GM19035 (cell line): ENCODE data around the gene THSD4.

Source experiments
- ATAC-seq: cut with Tn5 transposase; IDR thresholded peaks from one replicate; pipeline ENCODE4 v1.9.1; 2021; ENCODE audit not compliant: unreplicated experiment

THSD4 gene

DNA sequence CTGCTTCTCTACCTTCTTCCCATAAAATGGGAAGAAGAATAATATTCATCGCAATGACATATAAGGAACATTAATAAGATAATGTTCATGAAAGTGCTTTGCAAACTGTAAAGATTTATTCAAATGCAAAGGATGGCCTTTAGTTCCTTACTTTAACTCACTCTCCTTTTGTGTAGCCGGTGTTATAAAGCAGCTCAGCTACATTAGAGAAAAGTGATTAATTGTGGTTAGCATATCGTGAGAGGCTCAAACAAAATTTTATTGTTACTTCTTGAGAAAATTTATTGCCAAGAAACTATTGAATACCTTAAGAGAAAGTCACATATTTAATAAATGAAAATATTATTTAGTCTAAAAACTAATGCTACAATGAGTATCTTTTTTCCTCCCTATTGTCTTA, 444.3 kb downstream of the THSD4 start:
- no peak for ATAC-seq

DNA sequence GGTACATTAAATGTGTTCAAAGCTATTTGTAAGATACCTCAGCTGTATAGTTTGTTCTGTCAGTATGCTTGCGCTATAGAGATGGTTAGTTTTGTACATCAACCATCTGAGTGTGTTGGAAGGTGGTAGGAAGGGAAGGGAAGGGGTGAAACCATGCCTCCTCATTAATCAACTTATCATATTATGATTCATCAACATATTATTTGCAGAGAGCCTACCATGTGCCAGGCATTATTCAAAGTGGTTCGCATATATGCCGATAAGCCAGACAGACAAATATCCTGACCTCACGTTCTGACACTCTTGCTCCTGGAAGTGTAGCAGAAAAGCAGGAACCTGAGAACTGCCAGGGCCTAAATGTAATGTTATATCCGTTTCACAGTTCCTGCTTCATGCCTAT, 447.0 kb downstream of the THSD4 start:
- no peak for ATAC-seq

GRCh38 chr15:71564217-71564616, 448.9 kb downstream of the THSD4 start:
- no peak for ATAC-seq

DNA sequence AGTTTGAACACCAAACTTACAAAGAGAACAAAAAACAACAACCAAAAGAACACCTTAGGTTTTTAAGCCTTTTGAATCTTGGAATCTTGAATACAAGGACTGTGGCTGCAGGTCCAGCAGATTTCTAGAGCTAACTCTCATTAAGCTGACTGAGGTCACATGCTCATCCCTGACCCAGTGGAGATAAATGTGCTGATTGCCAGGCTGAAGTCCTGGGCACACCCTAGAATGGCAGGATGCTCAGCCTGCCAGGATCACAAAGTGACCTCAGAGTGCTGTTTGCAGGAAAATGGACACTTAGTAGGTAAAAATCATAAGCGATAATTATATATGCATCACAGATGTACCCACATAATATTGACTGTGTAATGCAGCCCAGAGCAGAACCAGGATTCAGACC, 449.7 kb downstream of the THSD4 start:
- no peak for ATAC-seq

- no peak for ATAC-seq
Observed at GRCh38 chr15:71565631-71566160, 450.4 kb downstream of the THSD4 start.

DNA sequence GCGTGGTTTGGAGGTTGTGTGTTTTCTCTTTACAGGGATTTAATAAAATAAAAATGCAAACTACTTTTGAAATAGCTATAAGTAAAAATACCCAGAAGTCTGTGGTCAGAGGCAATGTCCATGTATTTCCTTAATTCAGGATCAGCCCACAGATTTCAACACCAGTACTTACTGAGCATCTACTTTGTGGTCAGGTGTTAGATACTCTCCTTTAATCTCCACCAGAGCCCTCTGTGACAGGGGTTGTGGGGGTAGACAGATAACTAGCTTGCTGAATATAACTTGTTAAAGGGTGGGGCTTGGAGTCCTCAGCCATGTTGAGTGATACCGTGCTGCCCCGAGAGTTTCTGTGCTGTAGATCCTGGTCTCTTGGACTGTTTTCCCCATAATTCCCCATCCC, 451.0 kb downstream of the THSD4 start:
- no peak for ATAC-seq

DNA sequence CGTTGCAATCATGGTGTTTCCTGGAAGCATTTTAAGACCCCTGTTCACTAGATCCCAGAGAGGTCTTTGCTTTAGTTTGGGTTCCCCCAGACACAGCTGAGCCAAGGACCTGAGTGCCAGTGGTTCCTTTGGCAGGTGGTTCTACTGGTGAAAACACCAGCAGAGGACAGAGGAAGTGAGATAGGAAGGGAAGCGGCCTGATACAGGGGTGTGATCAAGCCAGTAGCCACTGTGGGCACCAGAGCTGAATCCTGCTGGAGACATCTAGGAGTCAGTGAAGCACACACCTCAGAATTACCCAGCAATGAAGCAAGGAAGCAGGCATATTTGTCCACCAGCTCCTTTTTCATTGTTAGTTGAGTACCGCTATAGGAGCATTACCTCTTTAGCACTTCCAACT, 451.9 kb downstream of the THSD4 start:
- no peak for ATAC-seq

GRCh38 chr15:71568227-71568626, 453.0 kb downstream of the THSD4 start:
- ATAC-seq: no peak

DNA sequence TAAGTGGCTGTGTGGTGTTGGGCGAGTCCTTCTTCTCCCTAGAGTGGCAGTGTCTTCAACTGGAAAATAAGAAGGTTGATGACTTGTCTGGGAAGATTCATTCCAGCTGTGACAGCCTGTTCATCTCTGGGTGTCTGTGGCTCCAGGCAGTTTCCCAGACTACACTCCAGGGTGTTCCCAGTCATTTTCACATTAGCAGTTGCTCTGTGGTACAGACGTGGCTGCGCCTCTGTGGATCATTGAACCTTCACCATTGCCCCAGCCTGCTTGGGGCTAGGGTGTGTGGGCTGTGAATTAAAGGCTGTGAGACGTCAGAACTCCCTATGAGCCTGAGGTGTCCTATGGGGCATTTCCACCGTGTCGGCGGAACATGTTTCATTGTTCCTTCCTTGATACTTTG, 455.5 kb downstream of the THSD4 start:
- ATAC-seq: no peak

GRCh38 chr15:71571641-71572040, 456.4 kb downstream of the THSD4 start:
- no peak for ATAC-seq

DNA sequence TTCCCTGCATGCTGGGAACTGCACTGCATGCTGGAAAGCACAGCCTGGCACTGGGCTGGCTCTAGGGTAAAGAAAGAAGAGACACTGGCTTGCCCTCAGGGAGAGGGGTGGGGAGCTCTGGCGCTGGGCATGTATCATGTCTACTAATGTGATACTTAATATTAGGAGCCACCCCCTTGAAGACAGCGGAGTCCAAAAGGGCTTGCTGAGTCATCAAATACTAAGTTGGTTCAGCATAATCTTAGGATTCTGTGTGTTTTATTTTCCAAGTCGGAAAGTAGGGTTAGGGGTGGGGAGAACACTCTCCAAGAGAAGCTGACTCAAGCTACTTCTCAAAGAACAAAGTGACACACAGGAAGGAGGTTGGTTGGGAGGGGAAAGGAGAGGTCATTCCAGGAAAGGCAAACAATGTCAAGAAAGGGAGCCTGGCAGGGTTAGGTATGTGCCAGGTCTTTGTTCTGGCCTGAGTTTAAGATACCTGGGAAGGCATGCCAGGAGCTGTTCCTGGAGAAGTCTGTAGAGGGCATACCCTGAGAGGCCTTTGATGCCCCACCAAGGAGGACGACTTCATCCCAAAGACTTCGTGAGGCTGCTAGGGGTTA, 457.3 kb downstream of the THSD4 start:
- no peak for ATAC-seq

DNA sequence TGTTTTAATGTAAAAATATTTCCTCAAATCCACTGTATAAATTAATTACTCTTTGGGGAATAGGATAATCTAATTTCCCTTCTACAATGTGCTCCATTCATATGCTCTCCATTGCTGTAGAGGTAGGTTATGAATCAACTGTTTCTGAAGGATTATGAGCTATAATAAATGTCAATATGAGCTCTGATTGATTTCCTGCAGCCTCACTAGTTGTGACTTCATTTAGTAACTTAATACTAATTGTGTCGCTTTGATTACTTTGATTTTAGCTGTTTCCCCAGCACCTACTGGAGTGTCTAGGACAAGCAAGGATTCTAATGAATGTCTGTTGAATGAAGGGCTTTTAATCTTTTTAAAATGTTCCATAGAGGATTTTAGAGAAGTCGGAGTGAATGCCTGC, 458.3 kb downstream of the THSD4 start:
- no peak for ATAC-seq

DNA sequence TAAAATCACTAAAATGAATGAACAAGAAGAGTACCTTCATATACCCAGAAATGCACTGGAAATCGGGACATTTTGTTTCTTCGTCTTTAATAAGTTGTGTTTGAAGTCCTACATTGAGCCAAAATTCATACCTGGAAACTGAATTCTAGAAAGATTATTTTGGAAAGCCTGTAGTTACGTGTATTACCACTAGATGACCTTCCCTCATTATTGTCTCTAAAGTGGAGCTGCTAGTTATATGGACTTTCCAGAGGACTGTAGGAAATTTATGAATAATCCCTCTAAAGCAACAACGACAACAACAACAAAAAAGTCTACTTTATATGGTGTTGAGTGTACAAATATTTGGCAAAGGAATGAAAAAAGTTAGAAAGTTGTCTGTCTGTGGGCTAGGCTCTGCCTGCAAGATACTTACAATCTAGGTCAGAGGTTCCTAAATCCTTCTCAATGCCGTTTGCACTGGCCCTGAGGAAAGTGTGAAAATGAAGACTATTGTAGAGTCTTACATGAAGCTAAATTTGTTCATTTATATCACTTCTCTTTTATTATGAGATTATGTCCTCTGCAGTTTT, 460.3 kb downstream of the THSD4 start:
- ATAC-seq: no peak

GRCh38 chr15:71577071-71577470, 461.8 kb downstream of the THSD4 start:
- no peak for ATAC-seq

- no peak for ATAC-seq
Observed at GRCh38 chr15:71581398-71581930, 466.2 kb downstream of the THSD4 start.

DNA sequence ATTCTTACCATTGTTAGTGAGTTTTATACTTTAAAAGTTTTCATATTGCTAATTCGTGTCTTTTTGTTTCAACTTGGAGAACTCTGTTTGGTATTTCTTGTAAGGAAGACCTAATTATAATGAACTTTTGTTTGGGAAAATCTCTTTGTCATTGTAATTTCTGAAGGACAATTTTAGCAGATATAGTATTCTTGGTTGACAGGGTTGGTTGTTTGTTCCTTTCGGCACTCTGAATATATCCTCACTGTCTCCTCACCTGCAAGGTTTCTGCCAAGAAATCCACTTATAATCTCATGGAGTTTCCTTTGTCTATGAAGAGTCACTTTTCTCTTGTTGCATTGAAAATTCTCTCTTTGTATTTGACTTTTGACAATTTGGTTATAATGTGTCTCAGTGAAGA, 469.9 kb downstream of the THSD4 start:
- ATAC-seq: no peak

- no peak for ATAC-seq
Observed at GRCh38 chr15:71586463-71586862, 471.2 kb downstream of the THSD4 start.

DNA sequence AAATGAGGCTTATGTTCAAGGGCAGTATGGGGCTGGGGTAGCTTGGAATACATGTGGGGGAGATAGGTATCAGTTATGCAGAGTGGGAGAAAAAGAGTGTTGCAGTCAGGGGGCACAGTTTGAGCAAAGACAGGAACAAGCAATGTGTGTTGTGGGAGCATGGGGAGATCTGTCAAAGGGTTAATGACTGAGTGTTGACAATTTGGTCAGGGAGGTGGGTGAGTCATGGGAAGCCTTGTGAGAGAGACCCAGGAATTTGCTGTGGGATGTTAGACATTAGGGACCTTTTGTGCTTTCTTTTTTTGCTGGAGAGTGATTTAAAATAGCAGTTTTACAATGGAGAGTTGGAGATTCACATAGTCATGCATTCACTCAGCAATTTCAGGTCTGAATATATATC, 473.5 kb downstream of the THSD4 start:
- ATAC-seq: no peak

- ATAC-seq: no peak
Observed at GRCh38 chr15:71591057-71591456, 475.8 kb downstream of the THSD4 start.

- no peak for ATAC-seq
Observed at GRCh38 chr15:71592203-71592602, 476.9 kb downstream of the THSD4 start.

GRCh38 chr15:71595846-71596553, 480.7 kb downstream of the THSD4 start:
- ATAC-seq: no peak

DNA sequence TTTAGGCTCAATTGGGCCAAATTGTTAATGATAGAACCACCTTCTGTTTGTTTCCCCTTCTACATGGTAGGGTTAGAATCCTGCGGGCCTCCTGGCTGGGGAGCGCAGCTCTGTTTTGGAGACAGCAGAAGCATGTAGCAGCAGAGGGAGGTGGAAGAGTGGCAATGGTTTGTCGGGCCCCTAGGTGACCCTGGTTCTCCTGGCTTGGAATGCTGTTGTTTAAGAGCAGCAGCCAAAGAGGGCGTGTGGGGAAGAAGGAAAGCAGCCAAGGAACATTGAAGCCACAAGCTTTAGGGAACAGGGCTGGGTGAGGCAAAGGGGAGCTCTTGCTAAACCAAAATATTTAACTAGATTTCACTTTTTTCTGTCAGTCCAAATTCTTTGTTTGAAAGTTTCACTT, 481.4 kb downstream of the THSD4 start:
- no peak for ATAC-seq
